K562 (cell line): ENCODE measurements around the gene DNAL4. TPM values are rescaled to one million over a fixed set of nuclear protein-coding genes. Genes with fewer than 3 reads are reported as not detected.

Experiments used
- C11orf30 ChIP-seq: fragments of 450-650 bp; IDR thresholded peaks from 2 replicates; pipeline ENCODE4 v1.6.1; 2016; ENCODE audit warnings: low read depth, mild to moderate bottlenecking
- CBX1 ChIP-seq: sonication (generic); IDR thresholded peaks from 2 replicates; pipeline ENCODE4 v1.6.1; 2016; ENCODE audit warnings: antibody characterized with exemption, low read depth, mild to moderate bottlenecking
- CHCHD3 ChIP-seq: fragments of 250-450 bp; sonication (Bioruptor Pico); IDR thresholded peaks from 2 replicates; pipeline ENCODE4 v2.1.2; 2022; ENCODE audit warnings: mild to moderate bottlenecking
- E2F3 ChIP-seq: fragments of 250-450 bp; sonication (Bioruptor Pico); IDR thresholded peaks from 2 replicates; pipeline ENCODE4 v1.4.0; 2020; ENCODE audit warnings: mild to moderate bottlenecking
- FOS ChIP-seq: IDR thresholded peaks from 3 replicates; pipeline ENCODE4 v1.6.1; 2011; ENCODE audit not compliant: insufficient read length; ENCODE audit errors: extremely low read depth
- GTF2A2 ChIP-seq: IDR thresholded peaks from 2 replicates; pipeline ENCODE4 v1.6.1; 2016; ENCODE audit warnings: mild to moderate bottlenecking, missing genetic modification characterization, missing compliant biosample characterization
- HDAC2 ChIP-seq: fragments of 450-650 bp; IDR thresholded peaks from 2 replicates; pipeline ENCODE4 v1.6.1; 2016; ENCODE audit warnings: mild to moderate bottlenecking
- KHSRP ChIP-seq: fragments of 450-650 bp; IDR thresholded peaks from 2 replicates; pipeline ENCODE4 v1.6.1; 2017
- MEF2A ChIP-seq: IDR thresholded peaks from 2 replicates; pipeline ENCODE4 v1.6.1; 2011; ENCODE audit warnings: low read depth, mild to moderate bottlenecking, low read length, moderate library complexity; ENCODE audit not compliant: control insufficient read depth
- NELFE ChIP-seq: IDR thresholded peaks from 2 replicates; pipeline ENCODE4 v1.6.1; 2011; ENCODE audit warnings: mild to moderate bottlenecking; ENCODE audit not compliant: insufficient read depth, insufficient read length
- NFYB ChIP-seq: IDR thresholded peaks from 2 replicates; pipeline ENCODE4 v1.6.1; 2011; ENCODE audit warnings: mild to moderate bottlenecking, moderate library complexity; ENCODE audit not compliant: insufficient read length; ENCODE audit errors: extremely low read depth
- PCBP1 ChIP-seq: fragments of 200-400 bp; formaldehyde crosslinking; IDR thresholded peaks from 2 replicates; pipeline ENCODE4 v1.6.1; 2018; ENCODE audit warnings: mild to moderate bottlenecking, low read depth, low read length; ENCODE audit not compliant: poor library complexity, severe bottlenecking
- PREB ChIP-seq: sonication (generic); formaldehyde crosslinking; IDR thresholded peaks from 2 replicates; pipeline ENCODE4 v1.8.1; 2023; ENCODE audit warnings: mild to moderate bottlenecking, missing genetic modification reagents
- SRF ChIP-seq, 2 experiments: fragments of 250-450, 450-650 bp in 1 of 2; sonication (Bioruptor Pico) in 1 of 2; sonication (generic) in 1 of 2; formaldehyde crosslinking; IDR thresholded peaks; 2 replicates each; pipeline versions ENCODE4 v1.5.0 to v1.5.1; 2020 to 2022; ENCODE audit warnings: mild to moderate bottlenecking in 1 of 2, missing genetic modification reagents in 1 of 2
- SRSF9 ChIP-seq: fragments of 200-400 bp; formaldehyde crosslinking; IDR thresholded peaks from 2 replicates; pipeline ENCODE4 v1.6.1; 2017; ENCODE audit warnings: low read depth, low read length, borderline replicate concordance
- TAF1 ChIP-seq: IDR thresholded peaks from 2 replicates; pipeline ENCODE4 v1.6.1; 2011; ENCODE audit warnings: mild to moderate bottlenecking, low read length, moderate library complexity; ENCODE audit not compliant: insufficient read depth, control insufficient read depth, severe bottlenecking; ENCODE audit errors: extremely low read depth
- TRIM25 ChIP-seq: fragments of 450-650 bp; IDR thresholded peaks from 2 replicates; pipeline ENCODE4 v1.7.0; 2016; ENCODE audit warnings: borderline replicate concordance
- ZEB2 ChIP-seq: fragments of 450-650 bp; IDR thresholded peaks from 2 replicates; pipeline ENCODE4 v1.6.1; 2016
- ZNF165 ChIP-seq: fragments of 250-450 bp; sonication (Bioruptor Pico); IDR thresholded peaks from 2 replicates; pipeline ENCODE4 v1.4.0; 2020; ENCODE audit warnings: borderline replicate concordance
- ZNF217 ChIP-seq: sonication (generic); formaldehyde crosslinking; IDR thresholded peaks from 2 replicates; pipeline ENCODE4 v1.8.0; 2022; ENCODE audit warnings: mild to moderate bottlenecking, missing genetic modification reagents
- ZNF436 ChIP-seq: fragments of 250-450, 450-650 bp; sonication (Bioruptor Pico); formaldehyde crosslinking; IDR thresholded peaks from 2 replicates; pipeline ENCODE4 v1.7.0; 2020; ENCODE audit warnings: mild to moderate bottlenecking
- ZNF445 ChIP-seq: fragments of 250-450 bp; sonication (Bioruptor Pico); IDR thresholded peaks from 2 replicates; pipeline ENCODE4 v1.4.0; 2020; ENCODE audit warnings: low read depth, mild to moderate bottlenecking, moderate library complexity
- ZNF830 ChIP-seq: fragments of 250-450 bp; sonication (Bioruptor Pico); IDR thresholded peaks from 2 replicates; pipeline ENCODE4 v1.5.0; 2021; ENCODE audit warnings: mild to moderate bottlenecking
- polyA plus RNA-seq, 8 experiments: library from polyadenylated mRNA; depleted of rRNA in 4 of 8; stranded (reverse) in 5 of 8; unstranded in 3 of 8; fragments of >200 nt; fragmentation: Nextera tagmentation in 2 of 8; fragmentation: Illumina TruSeq in 1 of 8; extraction: Ambion mirVana in 2 of 8; extraction: Trizol in 1 of 8; gene quantifications; 2 replicates each; pipeline versions ENCODE4 v1.2.1 to v1.2.3, GENCODE V29; 2011 to 2014; ENCODE audit warnings: inconsistent platforms in 1 of 8, missing spikeins in 1 of 8
- total RNA-seq, 7 experiments: library from RNA; depleted of rRNA in 6 of 7; stranded (reverse); fragments of >200 nt in 6 of 7; fragmentation: Illumina TruSeq in 2 of 7; extraction: Trizol in 2 of 7; gene quantifications; 2 replicates each; pipeline versions ENCODE4 v1.2.1 to v1.2.3, GENCODE V29; 2011 to 2021; ENCODE audit warnings: low replicate concordance in 1 of 7
- TF ChIP-seq, protein P1 (sequence below): fragments of 450-650 bp; IDR thresholded peaks from 2 replicates; pipeline ENCODE4 v1.6.1; 2017; ENCODE audit warnings: mild to moderate bottlenecking, moderate library complexity
- TF ChIP-seq, protein P2 (sequence below), 3 experiments: IDR thresholded peaks in 2 of 3; conservative IDR thresholded peaks in 1 of 3; 2 replicates each; pipeline ENCODE4 v1.5.1; 2011 to 2012; ENCODE audit warnings: low read length in 3 of 3, mild to moderate bottlenecking in 3 of 3, control low read depth in 2 of 3, improper control_type of control experiment in 1 of 3, inconsistent platforms in 1 of 3, low read depth in 1 of 3, mixed read lengths in 1 of 3, moderate library complexity in 1 of 3; ENCODE audit not compliant: insufficient read depth in 2 of 3

Gene DNAL4
- total and polyA plus RNA-seq, 9 of the 15 experiments (the other 6 are each of a cell fraction or from before 2014, with no cell fraction given): 0.20 to 9.4 (median 5.2) TPM

GRCh38 chr22:38843201-38843656 is 49.3 kb upstream of the DNAL4 start (continued):
- no peak for TF ChIP-seq NELFE
- no peak for TF ChIP-seq NFYB
- TF ChIP-seq ZNF217 (CRISPR knock-in tag): no peak
- no peak for TF ChIP-seq CHCHD3 (CRISPR knock-in tag)
- TF ChIP-seq TRIM25: no peak
- TF ChIP-seq E2F3: no peak
- no peak for TF ChIP-seq ZEB2
- TF ChIP-seq MEF2A: no peak
- TF ChIP-seq GTF2A2 (tag): no peak
- peak; percentile 34 for TF ChIP-seq TAF1
- TF ChIP-seq FOS: no peak
- TF ChIP-seq PCBP1: no peak
- TF ChIP-seq, protein P1, sequence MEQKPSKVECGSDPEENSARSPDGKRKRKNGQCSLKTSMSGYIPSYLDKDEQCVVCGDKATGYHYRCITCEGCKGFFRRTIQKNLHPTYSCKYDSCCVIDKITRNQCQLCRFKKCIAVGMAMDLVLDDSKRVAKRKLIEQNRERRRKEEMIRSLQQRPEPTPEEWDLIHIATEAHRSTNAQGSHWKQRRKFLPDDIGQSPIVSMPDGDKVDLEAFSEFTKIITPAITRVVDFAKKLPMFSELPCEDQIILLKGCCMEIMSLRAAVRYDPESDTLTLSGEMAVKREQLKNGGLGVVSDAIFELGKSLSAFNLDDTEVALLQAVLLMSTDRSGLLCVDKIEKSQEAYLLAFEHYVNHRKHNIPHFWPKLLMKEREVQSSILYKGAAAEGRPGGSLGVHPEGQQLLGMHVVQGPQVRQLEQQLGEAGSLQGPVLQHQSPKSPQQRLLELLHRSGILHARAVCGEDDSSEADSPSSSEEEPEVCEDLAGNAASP: no peak
- no peak for TF ChIP-seq HDAC2
- no peak for TF ChIP-seq SRSF9
- no peak for TF ChIP-seq ZNF165 (CRISPR knock-in tag)
- TF ChIP-seq, protein P2, sequence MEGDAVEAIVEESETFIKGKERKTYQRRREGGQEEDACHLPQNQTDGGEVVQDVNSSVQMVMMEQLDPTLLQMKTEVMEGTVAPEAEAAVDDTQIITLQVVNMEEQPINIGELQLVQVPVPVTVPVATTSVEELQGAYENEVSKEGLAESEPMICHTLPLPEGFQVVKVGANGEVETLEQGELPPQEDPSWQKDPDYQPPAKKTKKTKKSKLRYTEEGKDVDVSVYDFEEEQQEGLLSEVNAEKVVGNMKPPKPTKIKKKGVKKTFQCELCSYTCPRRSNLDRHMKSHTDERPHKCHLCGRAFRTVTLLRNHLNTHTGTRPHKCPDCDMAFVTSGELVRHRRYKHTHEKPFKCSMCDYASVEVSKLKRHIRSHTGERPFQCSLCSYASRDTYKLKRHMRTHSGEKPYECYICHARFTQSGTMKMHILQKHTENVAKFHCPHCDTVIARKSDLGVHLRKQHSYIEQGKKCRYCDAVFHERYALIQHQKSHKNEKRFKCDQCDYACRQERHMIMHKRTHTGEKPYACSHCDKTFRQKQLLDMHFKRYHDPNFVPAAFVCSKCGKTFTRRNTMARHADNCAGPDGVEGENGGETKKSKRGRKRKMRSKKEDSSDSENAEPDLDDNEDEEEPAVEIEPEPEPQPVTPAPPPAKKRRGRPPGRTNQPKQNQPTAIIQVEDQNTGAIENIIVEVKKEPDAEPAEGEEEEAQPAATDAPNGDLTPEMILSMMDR (IDR thresholded peaks at IDR 0.05 in 2 of 3, conservative IDR thresholded peaks at IDR 0.05 in 1 of 3; ENCODE audit: insufficient read depth in 2 of 3, low read depth in 1 of 3, low read length in 3 of 3): peak in 2 of 3 experiments; percentile 45 to 71; a peak in 4 of 6 replicates
- TF ChIP-seq C11orf30: no peak
- no peak for TF ChIP-seq SRF (CRISPR knock-in tag; IDR thresholded peaks at IDR 0.05)
- TF ChIP-seq CBX1: no peak
- TF ChIP-seq ZNF830 (CRISPR knock-in tag): no peak
- no peak for TF ChIP-seq ZNF436 (CRISPR knock-in tag)
- TF ChIP-seq PREB: no peak
- TF ChIP-seq KHSRP: no peak
- no peak for TF ChIP-seq ZNF445
